Body of pancreas (tissue), 4 donors: ENCODE results near the gene ADAMTS17.

Experiments
- POLR2A ChIP-seq, 3 donors: fragments of 450-650 bp; IDR thresholded peaks; one replicate each; pipeline ENCODE4 v1.6.1; 2016; ENCODE audit warnings: antibody characterized with exemption in 3 of 3, mild to moderate bottlenecking in 2 of 3
- TF ChIP-seq, protein P1 (sequence below), 7 experiments: fragments of 450-650 bp in 4 of 7; fragments of 200-600 bp in 3 of 7; sonication (generic) in 3 of 7; IDR thresholded peaks; one replicate each; pipeline ENCODE4 v1.5.1; 2016 to 2019; ENCODE audit warnings: antibody characterized with exemption in 7 of 7

DNA sequence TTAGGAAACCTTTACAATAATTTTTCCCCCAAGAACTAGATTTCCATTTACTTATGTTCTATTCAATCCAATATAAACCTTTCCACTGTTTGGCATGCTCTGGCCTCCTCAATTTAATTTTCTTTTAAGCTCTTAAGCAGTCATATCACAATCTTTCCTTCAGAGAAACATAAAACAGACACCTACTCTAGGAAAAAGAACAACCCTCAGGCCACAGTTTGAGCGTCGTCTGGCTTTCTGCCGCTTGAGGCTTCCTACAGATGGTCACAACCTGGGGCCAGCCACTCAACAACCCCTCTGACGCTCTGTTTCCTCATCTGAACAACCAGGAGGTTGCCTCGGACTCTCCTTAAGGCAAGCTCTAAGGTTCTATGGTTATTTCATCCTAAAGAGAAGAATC is 143.3 kb downstream of the ADAMTS17 start:
- TF ChIP-seq, protein P1, sequence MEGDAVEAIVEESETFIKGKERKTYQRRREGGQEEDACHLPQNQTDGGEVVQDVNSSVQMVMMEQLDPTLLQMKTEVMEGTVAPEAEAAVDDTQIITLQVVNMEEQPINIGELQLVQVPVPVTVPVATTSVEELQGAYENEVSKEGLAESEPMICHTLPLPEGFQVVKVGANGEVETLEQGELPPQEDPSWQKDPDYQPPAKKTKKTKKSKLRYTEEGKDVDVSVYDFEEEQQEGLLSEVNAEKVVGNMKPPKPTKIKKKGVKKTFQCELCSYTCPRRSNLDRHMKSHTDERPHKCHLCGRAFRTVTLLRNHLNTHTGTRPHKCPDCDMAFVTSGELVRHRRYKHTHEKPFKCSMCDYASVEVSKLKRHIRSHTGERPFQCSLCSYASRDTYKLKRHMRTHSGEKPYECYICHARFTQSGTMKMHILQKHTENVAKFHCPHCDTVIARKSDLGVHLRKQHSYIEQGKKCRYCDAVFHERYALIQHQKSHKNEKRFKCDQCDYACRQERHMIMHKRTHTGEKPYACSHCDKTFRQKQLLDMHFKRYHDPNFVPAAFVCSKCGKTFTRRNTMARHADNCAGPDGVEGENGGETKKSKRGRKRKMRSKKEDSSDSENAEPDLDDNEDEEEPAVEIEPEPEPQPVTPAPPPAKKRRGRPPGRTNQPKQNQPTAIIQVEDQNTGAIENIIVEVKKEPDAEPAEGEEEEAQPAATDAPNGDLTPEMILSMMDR (IDR thresholded peaks at IDR 0.05): no peak
- TF ChIP-seq POLR2A (IDR thresholded peaks at IDR 0.05): no peak
